GM18507 (cell line): Measurements from ENCODE around the gene PTPRD.
"Not testable (repeated sequence)": the region's sequence is repeated elsewhere in the genome, so short reads cannot be mapped to it uniquely, and the experiment has no call there.

Source experiments
- DNase-seq: peaks from one replicate; pipeline ENCODE4 v3.0.0; 2011; ENCODE audit warnings: low read depth; ENCODE audit not compliant: insufficient read length; ENCODE audit errors: extremely low spot score
- FAIRE-seq: peaks from 2 replicates; lab custom pipeline; 2011; peaks lifted over from hg19 to GRCh38; lab: Jason Lieb, UNC

PTPRD gene

DNA sequence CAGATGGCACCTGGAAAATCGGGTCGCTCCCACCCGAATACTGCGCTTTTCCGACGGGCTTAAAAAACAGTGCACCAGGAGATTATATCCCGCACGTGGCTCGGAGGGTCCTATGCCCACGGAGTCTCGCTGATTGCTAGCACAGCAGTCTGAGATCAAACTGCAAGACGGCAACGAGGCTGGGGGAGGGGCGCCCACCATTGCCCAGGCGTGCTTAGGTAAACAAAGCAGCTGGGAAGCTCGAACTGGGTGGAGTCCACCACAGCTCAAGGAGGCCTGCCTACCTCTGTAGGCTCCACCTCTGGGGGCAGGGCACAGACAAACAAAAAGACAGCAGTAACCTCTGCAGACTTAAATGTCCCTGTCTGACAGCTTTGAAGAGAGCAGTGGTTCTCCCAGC is 681.3 kb downstream of the PTPRD start:
- not testable (repeated sequence) for FAIRE-seq, DNase-seq

DNA sequence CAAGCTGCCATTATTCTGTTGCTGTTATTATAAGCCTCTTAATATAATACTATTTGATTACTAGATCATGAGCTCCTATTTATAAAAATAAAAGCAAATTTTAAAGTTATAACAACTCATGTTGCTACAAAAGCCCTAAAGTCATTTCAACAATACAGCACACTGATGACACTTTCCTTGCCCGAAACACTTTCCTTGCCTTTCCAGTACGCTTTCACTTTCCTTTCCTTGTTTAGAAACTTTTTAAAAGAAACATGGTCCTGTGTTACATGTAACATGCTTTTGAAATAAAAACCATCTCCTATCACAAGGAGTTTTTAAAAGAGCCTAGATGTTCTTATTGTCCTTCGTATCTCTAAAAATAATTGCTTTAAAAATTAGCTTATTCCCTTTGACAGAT is 688.4 kb downstream of the PTPRD start:
- FAIRE-seq (no peak), DNase-seq (no peak)

DNA sequence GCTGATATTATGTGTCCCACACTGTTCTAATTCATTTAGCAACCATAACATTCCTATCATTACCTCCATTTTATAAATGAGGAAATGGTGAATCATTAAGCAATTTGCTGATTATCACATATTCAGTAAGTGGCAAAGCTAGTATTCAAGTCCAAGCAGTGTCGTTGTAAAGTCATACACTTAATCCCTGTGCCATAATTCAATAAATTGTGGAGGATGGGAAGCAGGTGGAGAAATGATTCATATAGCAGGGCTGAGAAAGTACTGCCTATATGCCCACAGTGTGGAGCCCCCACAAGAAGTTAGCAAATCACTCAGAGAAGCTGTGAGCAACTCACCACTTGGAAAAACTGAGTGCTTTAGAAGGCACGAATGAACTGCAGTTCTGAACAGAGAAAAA is 691.0 kb downstream of the PTPRD start:
- FAIRE-seq (no peak), DNase-seq (no peak)

DNA sequence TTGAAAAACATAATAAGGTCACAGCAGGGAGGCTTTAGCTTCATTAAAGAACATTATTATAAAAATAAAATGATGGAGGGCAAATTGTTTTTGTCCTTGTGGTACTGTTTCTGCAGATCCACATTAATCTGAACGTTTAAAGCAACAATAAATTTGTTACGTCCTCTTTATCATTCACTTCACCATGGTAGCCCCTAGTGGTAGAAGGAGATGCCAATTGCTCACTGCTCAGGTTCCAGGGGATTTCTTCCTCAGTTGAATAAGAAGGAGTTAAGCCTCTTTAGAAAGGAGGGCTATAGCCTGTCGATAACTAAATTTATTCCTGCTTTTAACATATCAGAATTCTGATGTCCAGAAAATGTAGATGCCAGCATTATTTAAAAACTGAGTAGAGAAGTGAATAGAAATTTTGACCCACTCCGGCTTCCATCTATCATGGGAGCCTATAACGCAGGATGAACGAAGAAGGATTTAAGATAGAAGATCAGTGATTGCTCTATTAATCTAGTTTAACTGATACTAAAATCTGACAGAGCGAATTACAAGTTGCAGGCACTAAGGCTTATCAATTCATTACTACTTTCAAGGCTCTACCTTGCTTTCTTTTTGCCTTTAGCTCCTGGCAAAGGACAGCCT is 692.3 kb downstream of the PTPRD start:
- DNase-seq: no peak
- no peak for FAIRE-seq

DNA sequence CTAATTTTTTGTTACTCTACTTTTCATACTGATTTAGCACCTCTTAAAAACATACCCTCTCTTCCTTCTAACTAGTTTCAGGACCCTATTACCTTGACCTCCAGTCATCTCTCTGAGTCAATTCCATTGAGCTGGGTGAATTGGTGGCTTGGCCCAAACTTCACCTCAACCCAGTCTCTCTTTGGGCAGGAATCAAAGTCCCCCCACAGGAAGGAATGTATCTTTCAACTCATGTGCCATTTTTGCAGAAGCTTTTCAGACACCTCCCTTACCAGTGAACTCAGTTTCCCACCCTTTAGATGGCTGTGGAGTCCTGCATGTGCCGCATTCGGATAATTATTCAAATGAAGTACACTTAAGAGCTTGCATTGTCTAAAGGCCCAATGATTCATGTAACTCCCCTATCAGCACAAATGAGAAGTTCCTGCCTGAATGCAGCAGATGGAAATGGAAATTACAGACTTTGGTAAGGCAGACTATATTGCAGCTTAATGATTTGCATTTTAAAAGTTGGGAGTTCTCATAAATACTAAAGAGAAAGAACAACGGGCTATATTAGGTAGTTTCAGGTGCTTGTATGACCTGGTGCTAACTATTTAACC is 693.5 kb downstream of the PTPRD start:
- FAIRE-seq: no peak
- no peak for DNase-seq

DNA sequence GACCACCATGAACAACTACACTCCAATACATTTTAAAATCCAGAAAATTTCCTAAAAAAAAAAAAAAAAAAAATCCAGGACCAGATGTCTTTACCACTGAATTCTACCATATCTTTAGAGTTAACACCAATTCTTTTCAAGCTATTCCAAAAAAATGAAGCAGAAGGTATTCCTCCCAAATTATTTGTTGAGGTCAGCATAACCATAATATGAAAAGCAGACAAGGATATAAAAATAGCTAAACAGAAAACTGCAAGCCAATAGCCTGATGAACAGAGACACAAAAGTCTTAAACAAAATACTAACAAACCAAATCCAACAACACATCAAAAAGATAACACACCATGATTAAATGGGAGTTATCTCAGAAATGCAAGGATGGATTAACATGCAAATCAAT is 695.4 kb downstream of the PTPRD start:
- FAIRE-seq (no peak), DNase-seq (no peak)

DNA sequence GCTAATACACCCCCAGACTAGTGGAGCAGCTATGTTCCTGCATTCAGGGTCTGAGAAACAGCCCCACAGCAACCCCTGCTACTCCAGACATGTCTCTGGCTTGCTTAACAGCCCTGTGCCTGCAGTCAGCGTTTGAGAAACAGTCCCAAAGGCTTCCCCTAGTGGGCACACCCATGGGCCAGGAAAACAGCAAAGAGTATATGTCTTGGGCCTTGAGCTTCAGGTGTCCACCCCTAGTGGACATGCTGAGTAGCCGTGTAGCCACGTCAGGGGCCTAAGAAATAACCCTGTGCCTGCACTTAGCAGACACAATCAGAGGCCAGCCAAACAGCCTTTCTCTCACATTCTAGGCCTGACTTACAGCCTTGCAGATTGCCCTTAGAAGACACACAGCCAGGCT is 698.6 kb downstream of the PTPRD start:
- FAIRE-seq: no peak
- no peak for DNase-seq

DNA sequence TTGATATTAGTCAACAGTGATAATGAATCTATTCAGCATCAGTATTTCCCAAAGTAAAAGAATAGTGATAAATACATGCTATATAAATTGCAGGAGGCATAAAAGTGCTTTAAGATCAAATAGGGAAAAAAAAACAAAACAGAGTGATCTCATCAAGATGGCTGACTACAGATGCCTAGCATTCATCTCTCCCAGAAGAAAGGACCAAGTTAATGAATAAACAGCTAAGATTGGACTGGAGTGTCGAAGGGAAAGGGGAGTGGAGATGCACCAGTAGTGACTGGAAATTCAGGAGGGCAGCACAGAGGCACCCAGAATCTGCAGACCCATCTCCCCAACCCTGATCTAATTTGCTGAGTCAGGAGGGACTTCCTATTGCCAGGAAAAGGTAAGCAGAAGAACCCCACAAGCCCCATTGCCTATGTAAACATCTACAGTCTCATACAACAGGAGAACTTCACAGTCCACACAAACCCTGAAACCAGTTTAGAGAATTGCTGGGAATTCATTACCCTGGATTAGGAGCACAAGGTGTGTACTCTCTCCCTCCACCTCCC is 699.4 kb downstream of the PTPRD start:
- no peak for FAIRE-seq
- no peak for DNase-seq

DNA sequence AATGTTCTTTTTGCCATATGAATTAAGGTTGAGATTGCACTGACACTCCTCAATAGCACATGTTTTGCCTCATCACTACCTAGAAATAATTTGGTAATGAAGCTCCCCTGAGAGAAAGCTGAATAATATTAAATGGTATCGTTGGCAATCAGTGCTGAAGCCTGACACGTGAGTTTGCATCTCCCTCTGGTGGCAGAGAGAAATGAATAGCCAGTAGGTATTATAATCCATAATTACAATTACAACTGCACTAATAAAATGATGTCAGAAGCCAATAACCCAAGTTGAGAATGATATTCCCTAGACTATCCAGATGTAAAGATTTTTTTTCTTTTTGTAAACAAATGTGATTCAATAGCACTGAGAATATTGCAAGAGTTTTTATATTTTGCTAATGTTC is 700.3 kb downstream of the PTPRD start:
- no peak for FAIRE-seq
- no peak for DNase-seq

DNA sequence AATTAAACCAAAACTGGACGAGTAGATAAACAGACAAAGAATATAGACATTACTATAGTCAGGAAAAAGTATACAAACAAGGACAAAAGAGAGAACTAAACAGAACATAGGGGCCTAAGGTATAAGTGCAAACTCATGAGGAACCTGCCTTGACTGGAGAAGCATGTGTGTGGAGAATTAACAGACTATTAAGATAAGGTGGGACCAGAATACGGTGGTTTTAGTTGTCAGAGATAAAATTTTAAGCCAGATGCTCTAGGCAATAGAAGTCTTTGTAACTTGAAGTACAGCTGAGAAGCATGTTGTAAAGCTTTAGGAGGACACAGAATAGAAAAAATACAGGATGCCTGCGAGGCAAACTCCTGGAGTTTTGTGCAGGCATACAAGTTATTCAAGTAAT is 707.1 kb downstream of the PTPRD start:
- DNase-seq: no peak
- FAIRE-seq: no peak

DNA sequence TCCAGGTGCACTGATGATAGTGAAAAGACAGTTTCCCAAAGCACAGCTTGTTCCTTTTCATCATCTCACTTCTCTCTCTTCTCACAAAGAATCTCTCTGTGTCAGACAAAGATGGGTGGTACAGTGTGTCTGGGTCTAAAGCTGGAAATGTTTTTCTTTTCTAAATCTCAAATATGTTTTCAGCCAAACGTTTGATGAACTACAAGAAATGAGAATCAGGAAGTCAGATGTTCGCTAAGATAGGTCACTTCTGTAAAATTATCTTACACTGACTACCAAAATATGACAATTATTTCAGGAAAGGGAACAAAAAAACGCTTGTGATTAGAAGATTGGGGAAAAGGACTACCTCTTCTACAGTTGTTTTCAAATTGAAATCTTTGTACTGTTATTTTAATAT is 708.8 kb downstream of the PTPRD start:
- no peak for FAIRE-seq
- no peak for DNase-seq

DNA sequence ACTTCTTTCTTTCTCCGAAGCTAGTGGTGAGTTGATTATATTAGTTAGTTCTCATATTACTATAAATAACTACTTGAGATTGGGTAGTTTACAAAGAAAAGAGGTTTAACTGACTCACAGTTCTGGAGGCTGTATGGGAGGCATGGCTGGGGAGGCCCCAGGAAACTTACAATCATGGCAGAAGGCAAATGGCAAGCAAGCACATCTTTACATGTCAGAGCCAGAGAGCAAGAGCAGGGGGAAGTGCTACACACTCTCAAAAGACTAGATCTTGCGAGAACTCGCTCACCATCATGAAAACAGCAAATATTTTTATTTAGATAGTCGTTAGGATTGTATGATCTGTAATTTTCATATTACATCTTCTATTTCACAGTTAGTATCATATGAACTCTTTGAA is 711.2 kb downstream of the PTPRD start:
- no peak for FAIRE-seq
- no peak for DNase-seq

DNA sequence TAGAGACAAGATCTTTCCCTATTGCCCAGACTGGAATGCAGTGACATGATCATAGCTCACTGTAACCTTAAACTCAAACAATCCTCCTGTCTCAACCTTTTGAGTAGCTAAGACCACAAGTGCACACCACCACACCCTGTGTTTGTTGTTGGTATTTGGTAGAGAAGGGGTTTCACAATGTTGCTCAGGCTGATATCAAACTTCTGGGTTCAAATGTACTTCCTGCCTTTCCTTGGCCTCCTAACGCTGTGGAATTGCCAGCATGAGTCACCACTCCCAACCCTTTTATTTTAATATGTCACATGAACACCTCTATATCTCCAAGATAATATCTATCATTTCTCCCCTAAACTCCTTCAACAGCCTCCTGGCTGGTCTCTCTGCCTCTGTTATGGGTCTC is 719.0 kb downstream of the PTPRD start:
- DNase-seq (no peak), FAIRE-seq (no peak)

DNA sequence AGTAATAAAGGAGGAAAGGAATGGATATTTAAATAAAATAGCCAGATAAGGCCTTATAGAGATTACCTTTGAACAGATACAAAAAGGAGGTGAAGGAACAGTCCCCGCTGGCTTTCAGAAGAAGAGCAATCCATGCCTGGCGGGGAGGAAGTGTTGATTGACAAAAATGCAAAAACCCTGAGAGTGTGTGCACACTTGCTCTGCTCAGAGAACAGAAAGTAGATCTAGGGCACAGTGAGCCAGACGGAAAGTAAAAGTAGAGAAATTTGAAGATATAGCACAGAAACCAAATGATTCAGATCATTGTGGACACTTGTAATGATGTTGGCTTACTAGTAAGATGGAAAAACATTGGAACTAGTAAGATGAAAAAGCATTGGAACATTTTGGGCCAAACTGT is 720.6 kb downstream of the PTPRD start:
- no peak for DNase-seq
- no peak for FAIRE-seq

DNA sequence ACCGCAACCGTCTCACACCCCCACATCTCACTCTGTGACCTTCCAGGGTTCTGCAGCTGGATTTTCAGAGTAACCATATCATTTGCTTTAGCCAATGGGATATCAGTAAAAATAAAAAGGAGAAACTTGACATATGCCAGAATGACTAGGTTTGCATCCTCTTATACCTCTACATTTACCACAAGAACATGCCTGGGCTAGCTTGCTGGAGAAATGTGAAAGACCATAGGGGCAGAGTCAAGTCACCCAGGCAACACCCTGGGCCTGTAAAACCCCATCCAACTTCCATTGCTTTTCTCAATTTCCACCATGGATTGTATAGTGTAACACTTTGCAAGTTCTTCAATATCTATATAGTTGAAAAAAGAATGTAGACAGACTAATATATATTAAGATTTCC is 731.1 kb downstream of the PTPRD start:
- no peak for DNase-seq
- no peak for FAIRE-seq

DNA sequence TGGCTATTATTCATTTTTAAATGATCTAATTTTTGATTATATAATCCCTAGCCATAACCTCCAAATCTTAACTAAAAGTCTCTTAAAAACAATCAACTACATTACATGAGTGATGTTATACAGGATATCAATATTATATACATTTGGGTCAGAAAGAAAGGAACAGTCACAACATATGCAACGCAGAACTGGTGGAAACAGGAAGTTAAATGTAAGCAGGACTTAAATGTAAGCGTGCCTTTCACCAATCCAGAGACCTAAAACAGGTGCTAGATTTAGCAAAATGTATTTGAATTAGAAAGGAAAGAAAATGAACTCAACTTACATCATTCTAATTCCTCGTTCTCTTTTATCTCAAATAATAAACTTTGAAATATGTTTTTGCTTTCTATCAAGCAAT is 738.5 kb downstream of the PTPRD start:
- no peak for DNase-seq
- no peak for FAIRE-seq

DNA sequence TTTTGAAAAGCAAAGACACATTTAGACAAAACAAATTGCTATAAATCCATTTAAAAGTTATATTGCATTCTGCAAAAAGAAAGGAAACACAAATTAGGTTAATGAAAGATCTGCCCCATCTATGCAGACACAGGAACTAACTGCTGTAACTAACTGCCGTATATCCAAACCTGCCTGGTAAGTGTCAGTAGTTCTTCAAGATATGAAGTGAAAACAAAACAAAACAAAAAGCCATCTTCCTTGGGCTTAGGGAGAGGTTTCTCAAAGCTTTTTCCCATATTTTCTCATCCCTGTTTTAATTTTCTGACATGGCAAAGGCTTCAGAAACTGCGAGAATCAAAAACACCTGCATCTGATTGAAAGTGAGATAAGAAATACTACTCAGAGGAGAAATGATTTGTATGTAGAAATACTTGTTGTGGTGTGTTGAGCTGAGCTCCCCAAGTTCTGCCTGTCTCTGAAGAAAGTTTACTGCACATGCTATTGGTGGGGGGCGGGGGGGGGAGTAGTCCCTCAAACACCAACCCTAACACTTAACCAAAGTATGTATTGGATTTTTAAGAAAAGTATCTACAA is 750.5 kb downstream of the PTPRD start:
- peak; percentile 12 for FAIRE-seq
- no peak for DNase-seq

DNA sequence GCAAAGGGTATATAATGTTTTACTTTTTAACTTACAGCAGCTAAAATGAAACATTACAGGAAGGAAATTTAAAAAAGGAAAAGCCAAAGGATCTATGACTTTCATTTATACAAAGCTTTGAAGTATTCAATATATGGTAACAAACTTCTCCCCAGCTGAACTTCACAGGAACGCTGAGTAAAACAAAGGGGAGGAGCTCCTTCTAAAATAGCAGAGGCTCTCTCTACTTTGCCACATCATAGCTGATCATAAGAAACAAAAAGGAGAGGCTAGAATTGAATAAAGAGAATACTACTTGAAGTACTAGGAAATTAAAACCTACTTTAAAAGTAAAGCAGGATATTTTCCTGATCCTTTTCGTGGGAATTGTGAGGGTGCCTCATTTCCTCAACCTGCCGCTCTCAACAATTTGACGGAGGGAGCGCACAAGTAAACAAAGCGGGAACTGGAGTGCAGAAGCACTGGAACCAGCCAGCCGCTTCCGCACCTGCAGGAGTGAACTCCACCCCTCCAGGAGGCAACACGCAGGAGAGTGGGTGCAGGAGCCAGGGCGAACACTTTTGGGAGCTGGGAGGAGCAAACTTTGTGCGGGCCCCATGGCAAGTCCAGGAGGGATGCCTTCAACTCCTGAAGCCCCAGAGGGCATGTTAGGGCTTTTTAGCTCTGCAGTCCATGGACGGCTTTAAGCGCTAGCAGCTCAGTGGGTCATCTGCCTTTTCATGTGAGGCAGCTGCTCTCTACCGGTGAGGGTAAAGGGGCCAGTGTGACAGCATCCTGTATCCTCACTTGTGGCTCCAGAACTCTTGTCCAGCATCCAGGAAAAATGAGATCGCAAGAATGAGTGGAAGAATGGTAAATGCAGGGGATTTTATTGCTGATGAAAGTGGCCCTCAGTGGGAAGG is 757.4 kb downstream of the PTPRD start:
- DNase-seq (no peak), FAIRE-seq (no peak)

DNA sequence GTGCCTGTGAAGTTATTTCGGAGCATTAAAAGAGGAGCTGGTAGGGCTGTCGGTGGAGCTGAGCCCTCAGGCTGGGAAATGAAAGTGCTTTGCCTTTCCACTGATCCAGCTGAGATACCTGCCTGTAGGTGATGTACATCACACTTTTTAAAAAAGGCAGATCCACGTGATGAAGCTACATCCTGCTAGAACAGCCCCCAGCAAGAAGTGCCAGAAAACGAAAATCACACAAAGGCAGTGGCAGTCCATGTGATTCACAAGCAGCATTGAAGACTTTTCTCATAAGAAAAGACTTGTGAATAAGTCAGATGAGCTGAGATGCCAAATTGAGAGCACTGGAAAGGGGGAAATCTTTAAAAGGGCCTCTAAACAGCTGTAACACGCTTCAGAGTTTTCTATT is 765.1 kb downstream of the PTPRD start:
- FAIRE-seq (peak; percentile 5), DNase-seq (no peak)

DNA sequence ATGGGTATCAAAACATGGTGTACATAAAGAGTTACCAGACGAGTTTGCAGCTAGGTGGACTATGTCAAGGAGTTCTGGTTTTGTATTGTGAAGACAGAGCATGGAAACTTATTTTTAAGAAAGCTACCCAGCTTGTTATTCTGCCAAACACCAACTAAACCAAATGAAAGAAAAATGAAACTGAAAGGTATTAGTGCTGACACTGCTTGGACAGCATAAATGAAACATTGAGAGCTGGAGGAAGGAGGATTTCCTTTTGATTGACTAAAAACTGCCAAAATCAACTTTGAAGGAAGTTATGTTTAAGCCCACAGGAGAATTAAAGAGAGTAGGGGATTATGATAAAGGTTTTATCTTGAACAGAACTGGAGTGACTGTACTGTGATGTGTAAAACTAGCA is 766.2 kb downstream of the PTPRD start:
- DNase-seq (no peak), FAIRE-seq (peak; percentile 62)
